NCI-H2196 treated with DMSO at 0.1 percent for 48 hours (cell line): ENCODE results near the gene ISX.

ENCODE experiments used
- DNase-seq: peaks from one replicate; lab custom pipeline; 2025; ENCODE audit not compliant: unreplicated experiment; lab: John Stamatoyannopoulos, UW

Gene ISX

GRCh38 chr22:35109616-35110015 lies 43.7 kb downstream of the ISX start:
- DNase-seq: no peak

GRCh38 chr22:35111244-35111643 lies 45.3 kb downstream of the ISX start:
- no peak for DNase-seq

GRCh38 chr22:35113341-35113740 lies 47.4 kb downstream of the ISX start:
- no peak for DNase-seq

GRCh38 chr22:35114131-35114980 lies 48.4 kb downstream of the ISX start:
- DNase-seq: no peak

- no peak for DNase-seq
These were observed 49.6 kb downstream of the ISX start for GRCh38 chr22:35115515-35115914.

GRCh38 chr22:35116269-35116668 lies 50.3 kb downstream of the ISX start:
- DNase-seq: no peak

GRCh38 chr22:35116817-35117216 lies 50.9 kb downstream of the ISX start:
- DNase-seq: no peak

GRCh38 chr22:35119494-35119893 lies 53.5 kb downstream of the ISX start:
- DNase-seq: no peak

- DNase-seq: no peak
These were observed 58.8 kb downstream of the ISX start for GRCh38 chr22:35124691-35125219.

- no peak for DNase-seq
These were observed 61.0 kb downstream of the ISX start for GRCh38 chr22:35126993-35127392.

GRCh38 chr22:35128637-35129036 lies 62.7 kb downstream of the ISX start:
- DNase-seq: no peak

- no peak for DNase-seq
These were observed 65.6 kb downstream of the ISX start for GRCh38 chr22:35131525-35132000.

GRCh38 chr22:35132568-35132967 lies 66.6 kb downstream of the ISX start:
- no peak for DNase-seq

GRCh38 chr22:35133702-35134380 lies 67.9 kb downstream of the ISX start:
- DNase-seq: no peak

- no peak for DNase-seq
These were observed 68.7 kb downstream of the ISX start for GRCh38 chr22:35134637-35135036.

GRCh38 chr22:35135165-35135564 lies 69.2 kb downstream of the ISX start:
- no peak for DNase-seq
